ENCODE data around the gene CEMIP. TPM values are rescaled to one million over a fixed set of nuclear protein-coding genes. Genes with fewer than 3 reads are reported as not detected.

CEMIP gene
- total RNA-seq, 1 donor from 2014 or later = under 0.01 TPM

DNA sequence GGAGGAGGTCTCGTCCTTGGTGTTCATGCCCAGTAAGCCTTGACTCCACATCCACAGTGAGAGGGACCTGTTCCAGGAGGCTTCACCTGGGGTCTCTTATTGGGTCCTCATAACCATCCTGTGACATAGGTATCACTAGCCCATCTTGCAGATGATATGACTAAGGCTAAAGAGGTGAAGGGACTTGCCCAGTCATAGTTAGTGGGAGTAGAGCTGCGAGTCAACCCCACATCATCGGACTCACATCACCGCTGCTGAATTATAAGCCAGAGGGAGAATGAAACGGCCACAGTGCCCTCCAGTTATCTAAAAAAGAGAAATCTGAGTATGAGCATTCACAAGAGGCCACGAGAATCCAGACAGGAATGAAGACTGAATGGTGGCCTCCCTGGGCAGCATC lies 144.5 kb downstream of the CEMIP start:
- no peak for DNase-seq (ENCODE audit: low read depth in 2 of 2)

DNA sequence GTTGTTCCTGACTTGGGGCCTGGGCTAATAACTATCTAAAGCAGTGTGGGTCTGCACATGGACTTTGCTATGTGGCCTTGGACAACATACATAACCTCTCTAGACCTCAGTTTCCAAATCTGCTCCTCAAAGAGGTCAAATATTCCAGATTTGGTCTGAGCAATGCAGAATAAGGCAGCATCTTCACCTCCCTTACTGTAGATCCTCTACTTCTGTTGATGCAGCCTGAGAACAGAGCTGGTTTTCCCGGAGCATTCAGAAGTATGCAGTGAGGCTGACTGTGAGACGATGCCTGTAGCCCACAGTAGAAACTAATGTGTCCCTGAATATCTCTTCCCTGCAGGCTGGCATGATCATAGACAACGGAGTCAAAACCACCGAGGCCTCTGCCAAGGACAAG lies 145.1 kb downstream of the CEMIP start:
- no peak for DNase-seq (ENCODE audit: low read depth in 2 of 2)

DNA sequence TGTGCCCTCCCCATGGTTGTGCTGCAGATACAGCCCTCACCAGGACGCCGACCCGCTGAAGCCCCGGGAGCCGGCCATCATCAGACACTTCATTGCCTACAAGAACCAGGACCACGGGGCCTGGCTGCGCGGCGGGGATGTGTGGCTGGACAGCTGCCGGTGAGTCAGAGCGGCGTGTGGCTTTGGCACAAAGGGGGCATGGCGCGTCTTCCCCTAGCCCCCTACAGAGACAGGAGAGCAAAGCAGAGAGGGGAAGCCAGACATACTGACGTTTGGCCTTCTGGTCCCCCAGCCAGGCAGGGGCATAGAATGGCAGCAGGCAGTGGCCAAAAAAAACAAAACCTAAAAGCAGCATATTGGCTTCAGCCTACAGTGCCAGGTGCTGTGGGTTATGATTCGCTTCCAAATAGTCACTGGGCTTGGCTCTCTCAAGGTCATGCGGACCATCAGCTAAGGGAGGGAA lies 146.5 kb downstream of the CEMIP start:
- peak in 1 of 2 donors; percentile 43 for DNase-seq (ENCODE audit: low read depth in 2 of 2)

DNA sequence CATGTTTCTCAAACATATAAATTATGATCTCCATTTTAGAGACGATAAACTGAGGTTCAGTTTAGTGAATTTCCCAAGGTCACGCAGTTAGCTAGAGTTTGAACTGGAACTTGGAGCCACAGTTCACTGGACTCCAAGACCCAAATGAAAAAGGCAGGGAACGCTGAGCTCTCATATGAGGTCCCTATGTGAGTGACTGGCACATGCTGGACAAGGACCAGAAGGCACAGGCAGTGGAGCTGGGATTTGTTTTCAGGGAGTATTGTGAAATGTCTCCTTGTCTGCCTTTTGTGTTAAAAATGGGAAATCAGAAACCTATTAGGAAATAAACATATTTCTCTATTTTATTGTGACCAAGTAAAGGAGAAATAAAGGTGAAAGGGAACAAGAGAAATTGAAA lies 147.0 kb downstream of the CEMIP start:
- DNase-seq (ENCODE audit: low read depth in 2 of 2) = no peak

DNA sequence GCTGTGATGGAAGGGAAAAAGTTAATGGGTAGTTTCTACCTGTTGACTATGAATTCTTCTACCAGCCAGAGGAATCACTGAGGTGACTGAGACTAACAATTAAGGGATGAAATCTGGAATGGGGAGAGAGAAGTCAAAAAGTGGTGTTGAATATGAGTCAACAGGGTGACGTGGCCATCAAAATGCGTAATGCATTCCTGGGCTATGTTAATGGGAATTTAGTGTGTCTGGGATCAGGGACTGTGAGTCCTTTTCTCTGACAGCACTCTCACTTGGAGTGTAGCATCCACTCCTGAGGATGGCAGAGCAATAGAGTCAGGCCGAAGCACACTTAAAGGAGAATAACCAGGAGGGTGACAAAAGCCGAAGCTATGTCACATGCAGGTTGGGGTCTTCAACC lies 150.1 kb downstream of the CEMIP start:
- DNase-seq (ENCODE audit: low read depth in 2 of 2) = peak in 1 of 2 donors; percentile 17

DNA sequence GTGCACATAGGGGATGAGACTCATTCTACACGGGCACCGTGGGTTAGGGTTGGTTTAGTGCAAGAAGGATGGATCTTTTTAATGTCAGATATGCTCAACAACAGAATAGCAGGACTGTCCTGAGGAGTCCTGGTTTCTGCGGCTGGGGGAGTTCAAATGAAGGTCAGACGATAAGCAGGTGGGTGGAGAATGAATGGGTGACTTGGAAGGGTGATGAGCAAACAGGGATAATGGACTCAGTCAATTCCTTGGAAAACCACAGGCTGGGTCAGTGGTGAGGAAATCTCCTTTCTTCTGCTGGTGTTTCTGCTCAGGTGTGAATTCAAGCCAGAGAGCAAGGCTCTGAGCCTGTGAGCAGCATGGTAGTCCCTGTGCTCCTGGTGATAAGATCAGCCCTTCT lies 150.5 kb downstream of the CEMIP start:
- DNase-seq (ENCODE audit: low read depth in 2 of 2) = no peak

DNA sequence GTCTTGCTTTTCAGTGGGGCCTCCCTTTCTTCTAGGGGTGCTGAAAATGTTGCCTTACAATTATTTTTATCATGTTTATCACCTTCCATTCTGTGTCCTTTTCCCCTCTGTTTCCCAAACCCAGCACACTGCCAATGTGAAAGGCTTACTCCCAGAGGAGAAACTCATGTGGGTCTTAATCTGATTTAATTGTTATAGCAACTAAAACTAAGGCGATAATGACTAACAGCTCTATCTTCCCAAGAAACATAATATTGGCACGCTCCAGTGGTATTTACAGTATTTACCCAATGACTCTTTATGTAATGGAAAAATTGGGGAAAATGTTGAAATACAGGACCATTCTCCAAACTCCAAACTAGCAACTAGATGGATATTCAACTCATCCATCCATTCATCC lies 152.0 kb downstream of the CEMIP start:
- no peak for DNase-seq (ENCODE audit: low read depth in 2 of 2)

DNA sequence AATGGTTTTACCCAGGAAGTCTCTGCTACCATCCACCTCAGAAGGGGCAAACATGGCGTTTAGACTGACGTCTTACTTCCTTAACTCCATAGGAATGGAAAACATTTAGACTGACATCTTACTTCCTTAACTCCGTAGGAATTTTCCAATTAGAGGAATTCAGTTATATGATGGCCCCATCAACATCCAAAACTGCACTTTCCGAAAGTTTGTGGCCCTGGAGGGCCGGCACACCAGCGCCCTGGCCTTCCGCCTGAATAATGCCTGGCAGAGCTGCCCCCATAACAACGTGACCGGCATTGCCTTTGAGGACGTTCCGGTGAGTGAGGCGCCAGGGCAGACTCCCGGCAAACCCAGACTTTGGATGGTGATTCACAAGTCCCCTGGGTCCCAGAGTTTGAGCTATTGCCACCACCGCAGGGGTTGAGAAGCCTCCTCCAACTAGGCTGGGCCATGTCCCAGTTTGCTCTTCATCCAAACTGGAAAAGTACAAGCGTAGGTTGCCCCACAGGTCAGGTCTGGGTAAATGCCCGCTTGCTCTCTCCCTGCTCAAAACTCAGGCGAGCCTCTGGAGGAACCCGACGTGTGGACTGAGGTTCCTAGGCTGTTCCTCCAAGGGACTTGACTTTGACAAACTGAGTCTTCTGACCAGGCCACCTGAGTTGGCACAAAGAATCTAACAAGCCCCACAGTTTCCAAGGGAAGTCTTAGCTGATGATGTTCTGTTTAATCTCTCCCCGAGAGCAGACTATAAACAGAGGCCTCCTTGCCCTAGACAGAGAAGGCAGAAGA lies 152.7 kb downstream of the CEMIP start:
- DNase-seq (ENCODE audit: low read depth in 2 of 2) = no peak

DNA sequence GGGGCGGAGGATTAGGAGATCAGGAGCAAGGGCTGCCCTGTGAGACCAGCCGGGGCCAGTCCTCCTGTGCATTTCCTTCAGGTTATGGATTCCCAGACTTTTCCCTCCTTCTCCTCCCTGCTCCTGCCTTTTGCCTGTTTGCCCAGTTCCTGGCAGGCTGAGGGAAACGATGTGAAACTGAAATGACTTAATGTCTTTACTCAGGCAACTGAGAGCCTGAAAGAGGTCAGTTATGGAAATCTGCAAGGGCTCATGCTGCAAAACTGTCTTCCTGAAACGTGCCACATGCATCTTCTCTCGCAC lies 153.3 kb downstream of the CEMIP start:
- no peak for DNase-seq (ENCODE audit: low read depth in 2 of 2)

DNA sequence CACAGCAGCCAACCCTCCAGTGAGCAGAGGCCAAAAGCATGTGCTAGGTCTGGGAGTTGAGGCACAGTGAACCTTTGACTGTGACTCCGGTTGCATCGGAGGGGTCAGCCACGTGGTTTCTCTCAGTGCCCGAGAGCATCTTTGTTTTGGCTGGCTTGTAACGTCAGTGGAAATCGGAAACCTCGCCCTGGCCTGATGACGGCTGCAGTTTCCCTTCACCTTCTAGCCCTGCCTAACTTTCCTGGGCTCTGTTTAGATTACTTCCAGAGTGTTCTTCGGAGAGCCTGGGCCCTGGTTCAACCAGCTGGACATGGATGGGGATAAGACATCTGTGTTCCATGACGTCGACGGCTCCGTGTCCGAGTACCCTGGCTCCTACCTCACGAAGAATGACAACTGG lies 153.8 kb downstream of the CEMIP start:
- peak; percentile 49 to 55 for DNase-seq (ENCODE audit: low read depth in 2 of 2)

DNA sequence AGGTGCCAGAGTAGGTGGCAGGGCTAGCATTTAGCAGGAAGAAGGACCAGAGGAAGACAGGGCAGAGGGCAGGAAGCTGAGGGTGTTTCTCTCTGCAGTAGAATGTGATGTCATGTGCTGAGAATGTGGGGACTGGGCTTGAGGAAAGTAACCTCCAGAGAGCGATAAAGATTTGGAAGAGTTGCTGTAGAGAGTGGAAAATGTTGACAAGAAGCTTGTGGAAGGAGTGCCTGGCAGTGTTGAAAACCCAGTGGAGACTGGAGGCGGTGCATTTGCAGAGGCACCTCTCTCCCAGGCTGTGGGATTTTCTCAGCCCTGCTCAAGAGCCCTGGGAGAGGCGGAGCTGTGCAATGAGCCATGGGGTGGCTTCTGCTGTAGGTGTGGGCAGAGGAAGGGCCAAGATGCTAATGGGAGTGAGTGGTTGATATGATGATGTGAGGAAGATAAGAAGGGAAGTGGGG lies 155.6 kb downstream of the CEMIP start:
- DNase-seq (ENCODE audit: low read depth in 2 of 2) = peak in 1 of 2 donors; percentile 65

DNA sequence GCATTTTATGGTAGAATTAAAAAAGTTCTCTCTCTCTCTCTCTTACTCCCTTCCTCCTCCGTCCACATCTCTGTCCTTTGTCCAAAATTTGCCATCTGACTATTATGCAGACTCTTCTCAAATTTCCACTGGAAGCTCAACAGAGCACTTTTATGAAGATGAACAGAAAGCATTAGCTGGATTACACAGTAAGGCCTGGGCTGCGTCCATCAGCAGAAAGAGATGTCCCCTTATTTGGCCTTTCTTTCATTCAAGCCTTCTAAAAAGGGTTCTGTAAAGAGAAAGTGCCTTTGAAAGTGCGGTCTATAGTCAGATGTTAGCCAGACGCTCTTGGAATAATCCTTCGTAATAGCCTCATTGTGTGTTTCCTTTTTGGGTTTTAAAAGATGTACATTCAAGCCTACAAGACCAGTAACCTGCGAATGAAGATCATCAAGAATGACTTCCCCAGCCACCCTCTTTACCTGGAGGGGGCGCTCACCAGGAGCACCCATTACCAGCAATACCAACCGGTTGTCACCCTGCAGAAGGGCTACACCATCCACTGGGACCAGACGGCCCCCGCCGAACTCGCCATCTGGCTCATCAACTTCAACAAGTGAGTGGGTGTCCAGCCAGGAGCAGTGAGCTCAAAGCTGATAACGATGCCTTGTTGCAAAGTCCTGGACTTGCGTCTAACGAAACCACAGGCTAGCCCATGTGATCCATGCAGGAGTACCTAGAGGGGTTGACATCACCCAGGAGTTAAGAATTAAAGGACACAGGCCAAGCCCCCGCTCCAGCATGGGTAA lies 157.3 kb downstream of the CEMIP start:
- DNase-seq (ENCODE audit: low read depth in 2 of 2) = no peak

DNA sequence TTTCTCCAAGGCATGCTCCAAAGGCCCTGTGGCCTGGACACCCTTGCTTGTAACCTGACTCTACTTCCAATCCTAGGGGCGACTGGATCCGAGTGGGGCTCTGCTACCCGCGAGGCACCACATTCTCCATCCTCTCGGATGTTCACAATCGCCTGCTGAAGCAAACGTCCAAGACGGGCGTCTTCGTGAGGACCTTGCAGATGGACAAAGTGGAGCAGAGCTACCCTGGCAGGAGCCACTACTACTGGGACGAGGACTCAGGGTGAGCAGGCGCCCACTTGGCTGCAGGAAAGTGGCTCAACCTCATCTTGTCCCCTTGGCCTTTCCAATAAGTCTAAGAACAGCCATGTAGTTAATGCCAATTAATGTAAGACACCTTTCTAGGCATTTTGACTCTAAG lies 158.5 kb downstream of the CEMIP start:
- no peak for DNase-seq (ENCODE audit: low read depth in 2 of 2)

DNA sequence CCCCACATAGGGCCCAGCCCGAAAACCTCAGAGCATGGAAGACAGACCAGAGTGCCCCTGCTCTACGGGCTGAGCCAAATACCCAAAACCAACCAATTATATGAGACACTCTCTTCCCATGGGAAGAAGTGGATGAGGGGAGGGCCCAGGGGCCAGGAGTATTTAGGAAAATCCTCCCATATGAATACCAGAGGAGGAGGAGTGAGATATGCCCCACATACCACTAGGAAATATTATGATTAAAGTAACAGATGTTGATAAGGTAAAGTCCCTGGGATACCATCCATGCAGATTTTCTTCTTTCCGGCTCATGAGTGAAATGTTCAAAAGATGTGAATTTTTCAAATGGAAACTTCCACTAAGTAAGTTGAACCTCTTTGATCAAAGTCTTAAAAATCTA lies 160.0 kb downstream of the CEMIP start:
- DNase-seq (ENCODE audit: low read depth in 2 of 2) = no peak

DNA sequence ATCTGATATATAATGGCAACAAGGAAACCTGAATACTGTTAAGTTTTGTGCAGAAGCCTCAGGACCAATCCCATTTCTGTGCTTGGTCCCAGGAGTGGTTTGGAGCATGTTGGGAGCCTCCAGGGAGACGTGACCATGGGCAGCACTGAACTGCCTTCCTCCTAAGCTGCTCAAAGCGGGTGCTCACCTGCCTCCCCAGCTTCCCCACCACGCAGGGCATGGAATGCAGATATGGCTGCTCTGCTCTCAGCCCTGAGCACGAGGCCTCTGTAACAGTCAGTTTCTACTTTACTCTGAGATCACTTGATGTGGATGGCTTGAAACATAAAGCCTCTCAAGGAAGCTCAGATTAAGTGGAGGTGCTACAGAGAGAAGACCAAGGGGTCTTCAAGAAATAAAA lies 161.2 kb downstream of the CEMIP start:
- no peak for DNase-seq (ENCODE audit: low read depth in 2 of 2)

DNA sequence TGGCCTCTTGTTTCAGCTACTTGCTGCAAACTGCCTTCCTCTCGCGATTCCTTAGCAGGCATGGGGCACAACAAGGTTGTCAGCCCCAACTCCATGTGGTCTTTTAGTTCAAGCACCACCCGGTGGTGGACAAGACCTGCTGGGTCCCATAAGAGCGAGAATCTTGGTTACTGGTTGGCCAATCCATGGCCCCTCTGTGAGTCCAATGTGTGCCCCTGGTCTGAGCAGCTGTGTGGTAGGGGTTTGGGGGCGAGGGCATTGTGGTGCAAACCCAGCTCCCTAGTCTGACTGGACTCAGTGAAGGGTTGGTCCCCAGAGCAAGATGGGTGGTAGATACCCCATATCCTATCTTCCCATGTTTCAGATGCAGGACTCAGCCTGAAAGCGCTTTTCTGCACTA lies 161.7 kb downstream of the CEMIP start:
- DNase-seq (ENCODE audit: low read depth in 2 of 2) = no peak

DNA sequence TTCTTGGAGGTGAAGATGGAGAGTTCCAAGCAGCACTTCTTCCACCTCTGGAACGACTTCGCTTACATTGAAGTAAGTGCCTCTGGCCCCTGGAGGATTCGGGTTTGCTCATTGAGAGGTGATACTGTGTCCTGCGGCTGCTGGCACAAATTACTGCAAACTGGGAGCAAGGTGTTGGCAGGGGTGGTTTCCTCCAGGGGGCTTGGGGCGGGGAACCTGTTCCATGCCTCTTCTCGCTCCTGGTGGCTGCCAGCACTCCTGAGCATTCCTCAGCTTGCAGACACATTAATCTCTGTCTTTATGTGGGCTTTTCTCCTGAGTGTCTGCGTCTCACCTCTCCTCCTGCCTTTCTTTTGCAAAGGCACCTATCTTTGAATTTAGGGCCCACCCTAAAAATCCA lies 163.1 kb downstream of the CEMIP start:
- no peak for DNase-seq (ENCODE audit: low read depth in 2 of 2)

DNA sequence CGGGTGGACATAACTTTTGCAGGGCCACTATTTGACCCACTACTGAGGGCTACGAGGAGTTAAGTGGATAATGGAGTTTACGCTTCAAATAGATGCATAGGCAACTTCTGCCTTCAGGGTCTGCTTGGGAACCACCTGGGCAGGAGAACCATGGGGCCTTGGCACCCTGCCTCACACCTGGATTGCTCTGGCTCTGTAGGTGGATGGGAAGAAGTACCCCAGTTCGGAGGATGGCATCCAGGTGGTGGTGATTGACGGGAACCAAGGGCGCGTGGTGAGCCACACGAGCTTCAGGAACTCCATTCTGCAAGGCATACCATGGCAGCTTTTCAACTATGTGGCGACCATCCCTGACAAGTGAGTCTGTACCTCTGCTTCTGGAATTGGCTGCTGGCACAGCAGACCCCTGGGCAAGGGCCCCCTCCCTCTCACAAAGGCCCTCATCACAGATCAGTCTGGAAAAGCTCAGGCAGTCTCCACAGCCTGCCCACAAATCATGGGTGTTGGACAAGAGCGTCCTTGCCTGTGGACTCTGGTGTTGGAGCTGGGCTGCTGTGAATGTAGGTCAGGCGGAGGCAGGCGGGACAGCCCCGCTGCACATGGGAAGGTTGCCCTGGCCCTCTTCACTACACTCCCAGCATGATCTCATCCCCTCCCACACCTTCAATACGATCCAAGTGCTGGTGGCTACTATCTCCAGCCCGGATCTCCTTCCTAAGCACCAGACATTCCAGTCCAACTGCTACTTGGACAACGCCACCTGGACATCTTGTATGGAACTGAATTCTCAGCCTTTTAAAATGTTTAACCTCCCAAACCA lies 163.8 kb downstream of the CEMIP start:
- no peak for DNase-seq (ENCODE audit: low read depth in 2 of 2)

DNA sequence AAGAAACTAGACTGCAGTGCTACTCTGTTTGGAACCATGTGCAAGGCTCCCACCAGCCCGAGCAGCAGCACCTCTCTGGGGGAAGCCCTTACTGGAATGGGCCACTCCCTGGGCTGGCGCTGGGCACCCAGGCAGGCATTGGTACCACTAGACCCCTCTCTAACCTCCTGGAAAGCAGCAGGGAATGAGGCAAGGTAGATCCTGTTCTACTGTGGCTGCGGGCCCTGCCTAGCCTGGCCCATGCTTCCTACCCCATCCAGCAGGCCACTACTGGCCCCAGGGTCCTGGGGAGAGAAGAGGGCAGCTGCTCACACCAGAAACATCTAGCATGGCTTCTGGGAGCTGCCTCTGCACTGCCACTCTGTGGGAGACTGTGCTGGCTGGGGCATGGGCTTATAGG lies 165.6 kb downstream of the CEMIP start:
- DNase-seq (ENCODE audit: low read depth in 2 of 2) = no peak

DNA sequence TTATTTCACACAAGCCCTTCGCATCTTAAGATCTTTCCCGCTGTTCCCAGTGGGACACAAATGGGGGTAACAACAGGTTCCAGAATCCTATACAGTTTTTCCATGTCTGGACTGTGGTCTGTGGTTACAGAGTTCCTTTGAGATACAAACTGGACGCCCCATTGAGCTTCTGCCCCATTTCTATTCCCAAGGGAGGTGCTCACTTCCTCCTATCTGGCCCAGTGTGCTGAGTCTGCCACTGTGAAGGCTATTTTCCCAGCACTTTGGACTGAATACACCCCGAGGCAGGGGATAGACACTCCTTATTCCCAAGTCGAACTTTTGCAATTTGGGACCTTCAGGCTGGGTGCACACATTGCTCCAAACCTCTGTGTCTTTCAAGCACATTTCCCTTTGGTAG lies 166.4 kb downstream of the CEMIP start:
- DNase-seq (ENCODE audit: low read depth in 2 of 2) = no peak

DNA sequence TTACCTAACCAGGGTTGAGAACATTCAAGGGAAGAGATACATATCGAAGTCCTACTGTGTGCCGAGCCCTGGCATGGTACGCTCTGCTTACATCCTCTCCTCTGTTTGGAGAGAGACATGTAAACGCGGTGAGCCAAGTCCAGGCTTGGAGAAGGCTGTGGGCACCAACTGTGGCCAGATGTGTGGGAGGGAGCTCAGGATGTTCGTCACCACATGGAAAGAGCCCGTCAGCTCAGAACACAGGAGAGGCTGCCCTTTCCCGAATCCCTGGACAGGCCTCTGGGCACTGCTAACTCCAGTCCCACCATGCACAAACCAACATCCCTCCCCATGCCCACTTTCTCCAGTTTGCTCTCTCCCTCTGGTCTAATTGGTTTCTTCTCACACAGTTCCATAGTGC lies 167.4 kb downstream of the CEMIP start:
- no peak for DNase-seq (ENCODE audit: low read depth in 2 of 2)

DNA sequence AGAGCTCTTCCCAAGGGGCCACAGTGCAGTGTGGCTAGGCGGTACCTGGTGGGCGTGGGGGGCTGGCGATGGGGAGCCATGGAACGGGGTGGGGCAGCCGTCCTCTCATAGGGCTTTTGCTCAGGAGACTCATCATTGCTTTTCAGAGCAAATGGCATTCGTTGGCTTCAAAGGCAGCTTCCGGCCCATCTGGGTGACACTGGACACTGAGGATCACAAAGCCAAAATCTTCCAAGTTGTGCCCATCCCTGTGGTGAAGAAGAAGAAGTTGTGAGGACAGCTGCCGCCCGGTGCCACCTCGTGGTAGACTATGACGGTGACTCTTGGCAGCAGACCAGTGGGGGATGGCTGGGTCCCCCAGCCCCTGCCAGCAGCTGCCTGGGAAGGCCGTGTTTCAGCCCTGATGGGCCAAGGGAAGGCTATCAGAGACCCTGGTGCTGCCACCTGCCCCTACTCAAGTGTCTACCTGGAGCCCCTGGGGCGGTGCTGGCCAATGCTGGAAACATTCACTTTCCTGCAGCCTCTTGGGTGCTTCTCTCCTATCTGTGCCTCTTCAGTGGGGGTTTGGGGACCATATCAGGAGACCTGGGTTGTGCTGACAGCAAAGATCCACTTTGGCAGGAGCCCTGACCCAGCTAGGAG lies 169.6 kb downstream of the CEMIP start:
- no peak for DNase-seq (ENCODE audit: low read depth in 2 of 2)

Measured in lung microvascular endothelial cell (primary cell).